SU-DHL-6 (cell line): ENCODE measurements around the gene C1QTNF7.

Experiments used
- H2AFZ ChIP-seq: fragments of 200-600 bp; sonication (generic); 2 replicates; pipeline ENCODE4 v1.6.1; 2014; ENCODE audit warnings: low read depth, mild to moderate bottlenecking, moderate library complexity, mixed read lengths, antibody characterized with exemption, low read length; ENCODE audit not compliant: severe bottlenecking
- H3F3A ChIP-seq: fragments of 200-600 bp; shearing (Covaris generic); 2 replicates; pipeline ENCODE4 v1.6.0; 2016; ENCODE audit warnings: antibody characterized with exemption, mild to moderate bottlenecking; ENCODE audit not compliant: insufficient read depth
- H3K27ac ChIP-seq: fragments of 200-600 bp; sonication (generic); 2 replicates; pipeline ENCODE4 v1.5.1; 2016; ENCODE audit warnings: low read depth, mild to moderate bottlenecking, low read length, moderate library complexity, mixed read lengths
- H3K27me3 ChIP-seq: fragments of 200-600 bp; sonication (generic), shearing (Covaris generic); 2 replicates; pipeline ENCODE4 v1.6.0; 2014; ENCODE audit warnings: mild to moderate bottlenecking, low read length
- H3K36me3 ChIP-seq: fragments of 200-600 bp; sonication (generic); 2 replicates; pipeline ENCODE4 v1.6.1; 2014; ENCODE audit warnings: mild to moderate bottlenecking, low read length, mixed read lengths
- H3K4me2 ChIP-seq: fragments of 300-600, 200-600 bp; shearing (Covaris generic), sonication (generic); 2 replicates; pipeline ENCODE4 v1.6.0; 2014; ENCODE audit warnings: low read length, low read depth, mild to moderate bottlenecking; ENCODE audit not compliant: poor library complexity, severe bottlenecking
- H3K4me3 ChIP-seq: fragments of 200-600 bp; sonication (generic); 2 replicates; pipeline ENCODE4 v1.5.1; 2014; ENCODE audit warnings: antibody characterized with exemption, low read length, mild to moderate bottlenecking, mixed read lengths; ENCODE audit not compliant: insufficient read depth, poor library complexity, severe bottlenecking
- H3K79me2 ChIP-seq: fragments of 200-600 bp; sonication (generic); 2 replicates; pipeline ENCODE4 v1.6.1; 2014; ENCODE audit warnings: mild to moderate bottlenecking, low read length, moderate library complexity; ENCODE audit not compliant: insufficient read depth
- H3K9ac ChIP-seq: fragments of 200-600 bp; sonication (generic); 2 replicates; pipeline ENCODE4 v1.7.0; 2014; ENCODE audit warnings: mild to moderate bottlenecking, low read length
- H3K9me2 ChIP-seq: fragments of 200-600 bp; sonication (generic); replicated peaks from 2 replicates; pipeline ENCODE4 v1.6.1; 2014; ENCODE audit warnings: low read length; ENCODE audit not compliant: insufficient read depth
- H3K9me3 ChIP-seq: fragments of 200-600 bp; sonication (generic); 2 replicates; pipeline ENCODE4 v1.6.1; 2014; ENCODE audit warnings: low read length, mixed read lengths; ENCODE audit not compliant: insufficient read depth
- H4K20me1 ChIP-seq: fragments of 200-600 bp; sonication (generic); 2 replicates; pipeline ENCODE4 v1.6.1; 2014; ENCODE audit warnings: low read depth, mild to moderate bottlenecking, antibody characterized with exemption, low read length, moderate library complexity, mixed read lengths
- EZH2phosphoT487 ChIP-seq: fragments of 200-600 bp; sonication (generic), shearing (Covaris generic); conservative IDR thresholded peaks from 2 replicates; pipeline ENCODE4 v1.6.1; 2018; ENCODE audit warnings: mild to moderate bottlenecking, antibody characterized with exemption, low read length, moderate library complexity, mixed read lengths
- TF ChIP-seq, protein P1 (sequence below): fragments of 200-600 bp; sonication (generic); IDR thresholded peaks from one replicate; pipeline ENCODE4 v1.5.1; 2017; ENCODE audit warnings: antibody characterized with exemption, mild to moderate bottlenecking, low read length, moderate library complexity; ENCODE audit not compliant: insufficient read depth, poor library complexity, severe bottlenecking

Gene C1QTNF7

DNA sequence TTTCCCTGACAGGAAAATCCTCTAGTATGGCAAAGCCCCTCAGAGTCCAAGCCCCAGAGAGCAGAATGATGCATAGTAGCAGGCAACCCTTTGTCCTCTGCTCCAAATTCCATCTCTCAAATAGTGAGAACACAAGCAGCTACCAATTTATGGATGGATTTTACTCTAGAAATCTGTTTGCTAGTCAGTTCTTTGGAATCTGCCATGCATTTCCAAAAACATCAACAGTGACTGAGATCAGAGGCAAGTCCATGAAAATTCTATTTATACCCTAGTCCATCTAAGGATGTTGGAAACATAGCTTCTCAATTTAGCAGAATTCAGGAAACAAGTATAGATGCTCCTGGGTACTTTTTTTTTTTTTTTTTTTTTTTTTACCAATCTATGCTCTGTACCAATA lies 31.9 kb downstream of the C1QTNF7 start:
- no peaks in the 10 kb centered on the region for H3K9me3 ChIP-seq
- no peak overlapping the region for H3K27ac ChIP-seq
- H3K4me2 ChIP-seq = no peak overlapping the region
- H3K9me2 ChIP-seq = no peaks in the 10 kb centered on the region
- H3K27me3 ChIP-seq = no peaks in the 10 kb centered on the region
- H3K79me2 ChIP-seq = no peaks in the 10 kb centered on the region
- H2AFZ ChIP-seq = no peak overlapping the region
- no peaks in the 10 kb centered on the region for H4K20me1 ChIP-seq
- H3K9ac ChIP-seq = no peak overlapping the region
- no peak for TF ChIP-seq EZH2phosphoT487
- TF ChIP-seq, protein P1, sequence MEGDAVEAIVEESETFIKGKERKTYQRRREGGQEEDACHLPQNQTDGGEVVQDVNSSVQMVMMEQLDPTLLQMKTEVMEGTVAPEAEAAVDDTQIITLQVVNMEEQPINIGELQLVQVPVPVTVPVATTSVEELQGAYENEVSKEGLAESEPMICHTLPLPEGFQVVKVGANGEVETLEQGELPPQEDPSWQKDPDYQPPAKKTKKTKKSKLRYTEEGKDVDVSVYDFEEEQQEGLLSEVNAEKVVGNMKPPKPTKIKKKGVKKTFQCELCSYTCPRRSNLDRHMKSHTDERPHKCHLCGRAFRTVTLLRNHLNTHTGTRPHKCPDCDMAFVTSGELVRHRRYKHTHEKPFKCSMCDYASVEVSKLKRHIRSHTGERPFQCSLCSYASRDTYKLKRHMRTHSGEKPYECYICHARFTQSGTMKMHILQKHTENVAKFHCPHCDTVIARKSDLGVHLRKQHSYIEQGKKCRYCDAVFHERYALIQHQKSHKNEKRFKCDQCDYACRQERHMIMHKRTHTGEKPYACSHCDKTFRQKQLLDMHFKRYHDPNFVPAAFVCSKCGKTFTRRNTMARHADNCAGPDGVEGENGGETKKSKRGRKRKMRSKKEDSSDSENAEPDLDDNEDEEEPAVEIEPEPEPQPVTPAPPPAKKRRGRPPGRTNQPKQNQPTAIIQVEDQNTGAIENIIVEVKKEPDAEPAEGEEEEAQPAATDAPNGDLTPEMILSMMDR = no peak
- no peak overlapping the region for H3K4me3 ChIP-seq
- no peaks in the 10 kb centered on the region for H3K36me3 ChIP-seq
- no peaks in the 10 kb centered on the region for H3F3A ChIP-seq

DNA sequence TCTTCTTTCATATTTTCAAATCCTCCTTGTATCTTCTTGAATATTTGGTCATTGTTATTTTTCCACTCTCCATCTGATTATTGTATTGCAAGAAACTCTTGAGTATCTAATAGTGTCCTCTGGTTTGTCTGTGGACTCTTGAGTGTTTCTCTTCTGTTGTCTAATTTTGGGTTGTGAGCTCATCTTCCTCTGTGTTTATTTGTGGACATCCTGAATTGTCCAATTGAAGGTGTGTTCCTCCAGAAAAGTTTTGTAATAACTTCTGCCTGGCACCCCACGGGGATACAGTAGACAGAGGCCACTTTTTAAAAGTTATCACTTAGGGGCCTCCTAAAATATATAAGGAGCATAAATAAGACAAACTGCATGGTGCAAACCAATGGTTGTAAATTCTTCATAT lies 38.8 kb downstream of the C1QTNF7 start:
- TF ChIP-seq, protein P1 = no peak
- no peak for TF ChIP-seq EZH2phosphoT487
- Histone ChIP-seq H3K36me3 (no peaks in the 10 kb centered on the region), H2AFZ (no peak overlapping the region), H3K4me3 (no peak overlapping the region), H3K4me2 (no peak overlapping the region), H3K27ac (no peak overlapping the region), H3K27me3 (no peaks in the 10 kb centered on the region), H4K20me1 (no peaks in the 10 kb centered on the region), H3K79me2 (no peaks in the 10 kb centered on the region), H3K9me3 (no peaks in the 10 kb centered on the region), H3K9me2 (no peaks in the 10 kb centered on the region), H3F3A (no peaks in the 10 kb centered on the region), H3K9ac (no peak overlapping the region)

DNA sequence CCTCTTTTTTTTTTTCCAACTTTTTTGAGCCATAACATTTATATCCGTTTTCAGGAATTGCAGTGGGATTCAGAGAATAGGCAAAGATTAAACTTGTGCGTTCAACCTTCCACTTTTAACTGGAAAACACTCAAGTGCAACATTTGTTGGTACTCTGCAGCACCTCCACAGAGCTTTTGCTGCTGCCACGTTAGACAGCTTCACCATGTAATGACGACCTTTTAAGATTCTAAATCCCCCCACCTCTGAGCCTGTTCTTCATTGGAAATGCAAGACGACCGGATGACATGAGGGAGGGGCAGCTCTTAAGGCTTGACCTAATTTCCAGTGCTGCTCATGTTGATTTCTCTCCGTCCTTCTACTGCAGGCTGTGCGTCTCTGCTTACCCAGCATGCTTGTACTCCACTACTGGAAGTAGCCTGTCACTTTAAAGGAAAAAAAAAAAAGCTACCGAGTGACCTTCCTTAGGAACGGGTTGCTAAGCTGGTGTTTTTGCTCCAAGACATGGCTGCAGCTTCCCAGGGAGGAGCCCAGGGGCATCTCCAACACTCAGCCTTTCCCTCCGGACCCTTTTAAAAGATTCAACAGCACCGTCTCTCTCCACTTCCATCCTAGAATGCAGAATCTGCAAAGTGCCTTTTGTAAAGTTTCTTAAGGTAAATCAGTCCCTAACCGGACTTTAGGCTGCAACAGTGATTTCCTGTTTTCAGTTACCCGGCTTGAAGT lies 41.7 kb downstream of the C1QTNF7 start, which contains the start of gene CC2D2A:
Gene CC2D2A, plus strand, starts transcription at position 481 of the 726 bp plus-strand sequence. CDS start 6,051 bp downstream, outside the sequence.
- H3K9ac ChIP-seq = no peak within 1 kb of the TSS
- no peaks in the 10 kb centered on the region for H3F3A ChIP-seq
- H3K79me2 ChIP-seq = no peaks in the 10 kb centered on the region
- H3K4me3 ChIP-seq = no peak within 1 kb of the TSS
- H3K27me3 ChIP-seq = no peaks in the 10 kb centered on the region
- H3K9me3 ChIP-seq = no peaks in the 10 kb centered on the region
- no peak within 1 kb of the TSS for H3K27ac ChIP-seq
- no peak within 1 kb of the TSS for H2AFZ ChIP-seq
- H3K36me3 ChIP-seq = no peaks in the 10 kb centered on the region
- H3K9me2 ChIP-seq = no peaks in the 10 kb centered on the region
- TF ChIP-seq, protein P1 = no peak
- no peak for TF ChIP-seq EZH2phosphoT487
- H4K20me1 ChIP-seq = no peaks in the 10 kb centered on the region
- no peak within 1 kb of the TSS for H3K4me2 ChIP-seq
